Activated T-helper 1 cell treated with anti-CD3 and anti-CD28 coated beads, Interleukin-12 subunit alpha, Interleukin-12 subunit beta, Interleukin-2, Interleukin-4 antibody, amounts not matched to agents 30 ng/mL and 10 ng/mL and 1 ng/mL, durations not matched to agents 14 hours and 24 hours and 36 hours (primary cell): Measurements from ENCODE around the gene KAT2B. TPM values are rescaled to one million over a fixed set of nuclear protein-coding genes. Genes with fewer than 3 reads are reported as not detected.
A peak's percentile ranks its signal among the peaks of the same experiment; 100 is the strongest.

Experiments
- DNase-seq: peaks from one replicate; pipeline ENCODE4 v3.0.0; 2021; ENCODE audit warnings: low spot score
- H3K27ac Mint-ChIP-seq: one replicate; pipeline ENCODE4 v1.8.0; 2021; ENCODE audit warnings: mild to moderate bottlenecking, mixed read lengths
- H3K27me3 Mint-ChIP-seq: one replicate; pipeline ENCODE4 v1.8.0; 2022; ENCODE audit warnings: mild to moderate bottlenecking, moderate library complexity, mixed read lengths; ENCODE audit not compliant: insufficient read depth
- H3K36me3 Mint-ChIP-seq: one replicate; pipeline ENCODE4 v1.8.0; 2021; ENCODE audit warnings: low read depth, mixed read lengths
- H3K4me1 Mint-ChIP-seq: one replicate; pipeline ENCODE4 v1.8.0; 2021; ENCODE audit warnings: low read depth, mixed read lengths
- H3K4me3 Mint-ChIP-seq: one replicate; pipeline ENCODE4 v1.8.0; 2021; ENCODE audit warnings: mild to moderate bottlenecking, moderate library complexity, mixed read lengths
- H3K9me3 Mint-ChIP-seq: one replicate; pipeline ENCODE4 v1.8.0; 2021; ENCODE audit warnings: mixed read lengths
- intact Hi-C: fragments of 100-400 bp; cut with micrococcal nuclease; formaldehyde crosslinking; loops from one replicate; pipeline ENCODE4 v1.15.1; 2024
- total RNA-seq: library from RNA; stranded (reverse); gene quantifications from 2 replicates; pipeline ENCODE4 v1.2.3, GENCODE V29; 2022

KAT2B gene
- total RNA-seq, 1 donor from 2014 or later, result 25.1 TPM

DNA sequence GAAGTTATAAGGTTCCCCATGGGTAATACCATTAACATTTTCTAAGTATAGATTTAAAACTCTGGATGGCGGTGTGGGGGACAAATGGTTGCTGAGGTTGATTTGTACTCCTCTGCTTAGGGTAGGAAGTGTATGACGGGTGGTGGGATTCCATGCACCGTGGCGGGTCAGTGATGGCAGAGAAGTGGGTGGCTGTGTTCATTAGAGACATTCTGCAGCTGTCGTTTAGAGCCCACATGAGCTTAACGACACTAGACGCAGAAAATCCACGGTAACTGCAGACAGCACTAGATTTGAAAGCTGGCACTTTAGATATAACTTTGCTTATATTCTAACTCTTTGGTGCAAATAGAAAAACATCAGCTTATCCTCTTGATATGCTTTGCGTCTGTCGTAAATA is 108.2 kb downstream of the KAT2B start:
- Mint-ChIP-seq H3K4me1 (no peaks in the 10 kb centered on the region), H3K36me3 (peaks cover 48% of the 10 kb centered on the region), H3K9me3 (peaks cover 2% of the 10 kb centered on the region), H3K27ac (no peak overlapping the region), H3K4me3 (no peak overlapping the region), H3K27me3 (no peaks in the 10 kb centered on the region)
- intact Hi-C loops, result no loop called here
- no peak for DNase-seq

DNA sequence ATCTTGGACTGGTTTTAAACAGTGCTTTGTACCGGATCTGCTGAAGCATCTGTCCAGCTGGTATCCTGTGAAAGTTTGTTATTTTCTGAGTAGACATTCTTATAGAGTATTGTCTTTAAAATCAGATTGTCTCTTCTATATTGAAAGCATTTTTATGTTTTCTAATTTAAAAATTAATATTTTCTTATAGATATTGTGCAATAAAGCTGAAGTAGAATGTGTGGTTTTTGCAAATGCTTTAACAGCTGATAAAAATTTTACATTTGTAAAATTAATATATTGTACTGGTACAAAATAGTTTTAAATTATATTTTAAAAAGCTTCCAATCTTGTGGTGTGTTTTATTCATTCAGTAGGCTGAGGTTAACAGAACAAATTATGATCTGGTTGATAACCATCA is 113.8 kb downstream of the KAT2B start:
- no peak overlapping the region for H3K4me3 Mint-ChIP-seq
- H3K27ac Mint-ChIP-seq, result no peak overlapping the region
- H3K27me3 Mint-ChIP-seq, result no peaks in the 10 kb centered on the region
- H3K9me3 Mint-ChIP-seq, result no peaks in the 10 kb centered on the region
- no peak for DNase-seq
- H3K4me1 Mint-ChIP-seq, result no peaks in the 10 kb centered on the region
- peaks cover 41% of the 10 kb centered on the region for H3K36me3 Mint-ChIP-seq
- intact Hi-C loops, result no loop called here

DNA sequence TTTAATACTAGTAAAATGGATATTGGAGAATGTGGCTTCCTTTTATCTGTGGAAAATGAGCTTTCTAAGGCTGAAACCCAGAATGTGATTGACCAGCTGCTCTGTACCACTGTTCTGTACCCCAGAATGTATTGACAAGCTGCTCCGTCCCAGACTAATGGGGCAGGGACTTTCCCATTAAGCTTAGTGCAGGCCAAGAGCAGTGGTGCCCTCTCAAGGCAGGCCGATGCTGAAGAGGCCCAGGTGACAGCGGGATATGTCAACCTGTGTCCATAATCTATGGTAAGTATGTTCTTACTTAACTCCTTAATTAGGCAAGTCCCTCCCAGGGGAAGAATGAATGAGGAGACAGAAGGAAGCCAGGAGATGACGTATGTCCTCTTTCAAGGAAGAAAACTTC is 114.7 kb downstream of the KAT2B start:
- no peak for DNase-seq
- H3K4me1 Mint-ChIP-seq, result peaks cover 5% of the 10 kb centered on the region
- H3K9me3 Mint-ChIP-seq, result no peaks in the 10 kb centered on the region
- H3K27me3 Mint-ChIP-seq, result no peaks in the 10 kb centered on the region
- peaks cover 41% of the 10 kb centered on the region for H3K36me3 Mint-ChIP-seq
- H3K4me3 Mint-ChIP-seq, result no peak overlapping the region
- intact Hi-C loops, result no loop called here
- H3K27ac Mint-ChIP-seq, result no peak overlapping the region

DNA sequence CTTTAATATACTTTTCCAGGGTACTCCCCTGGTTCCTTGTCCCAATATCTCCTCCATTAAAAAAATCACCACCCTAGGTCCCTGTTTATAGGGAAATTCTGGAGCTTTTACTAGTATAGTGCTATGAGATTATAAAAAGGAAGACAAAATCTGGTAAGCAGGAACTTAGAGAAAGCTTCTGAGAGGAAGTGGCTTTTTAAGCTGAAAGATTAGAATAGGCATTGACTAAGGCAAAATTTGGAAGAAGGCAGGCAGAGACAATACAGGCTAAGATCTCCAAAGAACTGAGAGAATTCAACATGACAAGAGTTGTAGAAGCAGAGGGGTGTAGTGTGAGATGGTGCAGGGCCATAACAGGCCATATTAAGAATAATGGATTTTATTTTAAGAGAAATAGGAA is 120.0 kb downstream of the KAT2B start:
- Mint-ChIP-seq H3K4me3 (no peak overlapping the region), H3K27ac (peak overlapping the region; percentile 70), H3K9me3 (no peaks in the 10 kb centered on the region), H3K27me3 (no peaks in the 10 kb centered on the region), H3K36me3 (peaks cover 28% of the 10 kb centered on the region), H3K4me1 (peaks cover 24% of the 10 kb centered on the region)
- DNase-seq, result no peak
- intact Hi-C loops, result no loop called here

DNA sequence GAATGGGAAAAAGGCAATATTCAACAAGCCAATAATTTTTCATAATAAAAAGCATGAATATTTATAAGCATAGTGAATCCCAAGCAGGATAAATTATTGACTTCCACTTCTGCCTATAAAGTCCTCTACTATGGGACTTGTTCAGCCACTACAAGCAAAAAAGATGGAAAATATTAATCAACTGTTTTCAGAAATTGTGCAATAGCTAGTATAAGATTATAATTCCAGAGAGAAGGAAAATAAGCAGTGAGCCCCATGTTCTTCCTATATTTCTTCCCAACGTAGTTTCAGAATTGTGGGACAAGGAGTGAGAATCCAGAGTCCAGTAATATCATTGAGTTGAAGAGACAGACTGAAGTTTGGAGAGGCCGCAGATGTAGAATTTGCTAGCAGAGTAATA is 121.5 kb downstream of the KAT2B start:
- H3K27ac Mint-ChIP-seq, result no peak overlapping the region
- no peaks in the 10 kb centered on the region for H3K27me3 Mint-ChIP-seq
- H3K4me3 Mint-ChIP-seq, result no peak overlapping the region
- no peak for DNase-seq
- peaks cover 31% of the 10 kb centered on the region for H3K4me1 Mint-ChIP-seq
- intact Hi-C loops, result no loop called here
- H3K36me3 Mint-ChIP-seq, result peaks cover 32% of the 10 kb centered on the region
- no peaks in the 10 kb centered on the region for H3K9me3 Mint-ChIP-seq

DNA sequence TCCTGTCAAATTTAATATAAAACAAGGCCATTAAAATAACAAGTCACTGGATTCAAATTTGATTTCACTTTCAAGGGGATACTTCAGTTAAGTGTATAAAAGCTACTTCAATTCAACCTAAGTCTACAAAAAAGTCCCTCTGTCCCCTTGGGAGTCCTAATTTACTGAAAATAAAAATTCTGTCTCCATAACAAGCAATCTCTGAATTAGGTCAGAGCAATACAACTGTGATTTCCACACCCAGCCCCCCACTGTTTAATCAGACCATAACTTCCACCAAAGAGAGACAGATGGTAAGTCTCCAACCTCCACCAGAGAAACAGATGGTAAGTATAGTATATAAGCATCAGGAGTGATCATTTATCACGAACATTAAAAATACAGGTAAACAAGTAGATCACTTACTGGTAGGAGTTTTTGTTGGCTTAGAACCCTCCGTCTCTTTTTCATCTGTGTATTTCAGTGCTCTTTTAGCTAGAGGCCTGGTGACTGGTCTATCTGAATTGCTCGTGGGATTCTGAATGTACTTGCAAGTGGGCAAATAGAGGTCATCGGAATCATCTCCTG is 133.7 kb downstream of the KAT2B start:
- H3K27me3 Mint-ChIP-seq, result no peaks in the 10 kb centered on the region
- H3K4me3 Mint-ChIP-seq, result no peak overlapping the region
- H3K4me1 Mint-ChIP-seq, result peaks cover 26% of the 10 kb centered on the region
- H3K36me3 Mint-ChIP-seq, result peaks cover 41% of the 10 kb centered on the region
- no peak overlapping the region for H3K27ac Mint-ChIP-seq
- no peak for DNase-seq
- no peaks in the 10 kb centered on the region for H3K9me3 Mint-ChIP-seq
- intact Hi-C loops, result no loop called here

DNA sequence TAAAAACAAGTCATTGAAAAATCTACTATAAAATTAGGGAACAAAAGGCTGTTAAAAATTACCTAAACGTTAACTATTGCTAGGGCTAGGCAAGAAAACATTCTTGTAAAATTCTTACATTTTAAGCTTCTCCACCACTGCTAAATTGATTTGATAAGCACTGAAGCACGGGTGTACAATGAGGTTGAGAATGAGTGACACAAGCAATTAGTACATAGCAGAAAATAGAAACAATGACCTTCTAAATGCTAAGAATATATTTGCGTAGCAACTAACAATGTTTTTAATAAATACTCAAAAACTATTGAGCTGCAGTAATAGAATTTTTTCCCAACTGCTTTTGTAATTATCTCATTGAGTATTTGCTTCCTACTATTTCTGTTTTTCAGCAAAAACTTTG is 141.0 kb downstream of the KAT2B start:
- intact Hi-C loops, result loop anchor here (10.0 kb wide), 1 partner anchor 1436 kb away; no protein-coding TSS in a partner anchor
- no peaks in the 10 kb centered on the region for H3K9me3 Mint-ChIP-seq
- H3K36me3 Mint-ChIP-seq, result peaks cover 36% of the 10 kb centered on the region
- no peak for DNase-seq
- H3K4me3 Mint-ChIP-seq, result no peak overlapping the region
- no peaks in the 10 kb centered on the region for H3K27me3 Mint-ChIP-seq
- peaks cover 19% of the 10 kb centered on the region for H3K4me1 Mint-ChIP-seq
- no peak overlapping the region for H3K27ac Mint-ChIP-seq

DNA sequence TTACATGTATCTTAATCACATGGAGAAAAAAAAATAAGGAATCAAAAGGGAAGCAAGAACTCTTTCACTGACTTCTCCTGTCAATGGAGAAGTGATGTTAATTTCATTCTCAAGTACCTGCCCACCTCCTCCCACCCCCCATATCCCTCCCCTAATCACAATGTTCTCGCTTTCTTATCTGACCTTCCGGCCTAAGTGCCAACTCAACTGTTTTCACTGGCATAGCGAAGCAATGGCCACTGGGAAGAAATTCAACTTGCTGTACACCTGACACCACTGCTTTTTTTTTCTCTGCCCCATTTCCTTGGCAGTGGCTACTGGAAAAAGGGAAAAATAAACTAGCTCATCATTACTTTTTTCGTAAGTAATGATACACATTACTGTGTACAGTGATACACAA is 142.0 kb downstream of the KAT2B start:
- no peak for DNase-seq

DNA sequence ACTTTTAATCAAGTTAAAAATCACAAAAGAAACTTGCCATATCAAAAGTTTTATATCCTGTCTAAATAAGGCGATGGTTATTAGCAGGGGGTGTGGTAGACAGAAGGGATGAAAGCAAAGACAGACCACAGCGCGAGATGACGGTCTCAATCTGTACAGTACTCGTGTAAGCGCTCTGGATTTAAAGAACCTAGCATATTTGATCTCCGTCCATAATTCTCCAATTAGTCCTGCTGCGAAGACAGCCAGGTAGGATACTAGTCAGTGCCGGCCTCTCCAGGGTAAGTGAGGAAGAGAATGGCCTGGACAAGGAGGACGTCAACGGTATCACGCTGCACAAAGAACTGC is 145.1 kb downstream of the KAT2B start:
- H3K4me3 Mint-ChIP-seq, result no peak overlapping the region
- no peaks in the 10 kb centered on the region for H3K9me3 Mint-ChIP-seq
- DNase-seq, result peak; percentile 11
- intact Hi-C loops, result loop anchor here (10.0 kb wide), 1 partner anchor 1441 kb away; no protein-coding TSS in a partner anchor
- peaks cover 3% of the 10 kb centered on the region for H3K4me1 Mint-ChIP-seq
- H3K27me3 Mint-ChIP-seq, result no peaks in the 10 kb centered on the region
- H3K27ac Mint-ChIP-seq, result no peak overlapping the region
- H3K36me3 Mint-ChIP-seq, result peaks cover 16% of the 10 kb centered on the region

More for the DNA sequence above, 142.0 kb downstream of the KAT2B start:
- peaks cover 36% of the 10 kb centered on the region for H3K36me3 Mint-ChIP-seq
- H3K9me3 Mint-ChIP-seq, result no peaks in the 10 kb centered on the region
- intact Hi-C loops, result loop anchor here (10.0 kb wide), 1 partner anchor 1437 kb away; no protein-coding TSS in a partner anchor
- H3K27ac Mint-ChIP-seq, result no peak overlapping the region
- H3K27me3 Mint-ChIP-seq, result no peaks in the 10 kb centered on the region
- no peak overlapping the region for H3K4me3 Mint-ChIP-seq
- H3K4me1 Mint-ChIP-seq, result peaks cover 19% of the 10 kb centered on the region

DNA sequence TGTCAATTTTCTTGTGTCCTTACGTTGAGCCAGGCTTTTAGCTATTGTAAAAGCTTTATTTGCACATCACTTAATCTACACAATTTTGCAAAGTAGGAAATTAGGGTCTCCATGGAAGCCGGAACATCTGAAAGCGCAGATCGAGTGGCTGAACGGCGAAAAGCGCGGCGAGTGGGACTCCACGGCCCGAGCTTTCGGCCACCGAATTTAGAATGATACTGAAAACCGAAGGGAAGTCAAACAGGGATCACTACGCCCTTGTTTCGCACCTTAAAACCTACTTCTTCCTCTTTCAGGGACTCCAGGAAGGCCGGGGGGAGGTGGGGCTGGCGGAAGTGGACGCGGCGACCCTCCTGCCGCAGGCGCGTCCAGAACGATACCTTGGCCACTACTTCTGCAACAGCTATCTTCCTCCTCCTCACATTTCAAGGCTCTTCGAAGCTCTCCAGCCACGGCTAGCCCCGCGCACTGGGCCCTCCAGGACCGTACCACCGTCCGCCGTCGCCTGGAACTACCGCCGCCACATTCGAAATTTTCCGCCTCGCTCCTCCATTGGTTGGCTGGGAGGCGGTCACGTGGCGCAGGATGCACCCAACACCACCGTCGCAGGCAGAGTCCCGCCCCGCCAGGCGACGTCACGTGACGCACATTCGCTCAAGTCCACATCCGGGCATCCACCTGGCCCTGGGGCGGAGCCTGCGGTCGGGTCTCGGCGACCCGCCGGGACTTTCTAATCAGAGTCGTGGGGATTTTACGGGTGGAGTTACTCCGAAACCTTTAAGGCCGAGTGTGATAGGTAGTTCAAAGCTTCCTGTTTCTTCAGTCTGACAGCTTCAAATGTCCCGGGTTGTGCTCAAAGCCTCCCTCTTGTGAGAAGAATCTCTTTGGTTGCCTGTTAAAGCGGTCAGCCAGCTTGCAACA is 145.7 kb downstream of the KAT2B start, which contains the start of gene SGO1:
Gene SGO1, minus strand, starts transcription at position 528 of the 921 bp plus-strand sequence. CDS start 2,179 bp downstream, outside the sequence.
- H3K36me3 Mint-ChIP-seq, result peaks cover 13% of the 10 kb centered on the region
- no peak within 1 kb of the TSS for H3K27ac Mint-ChIP-seq
- DNase-seq, result peak; percentile 100
- H3K9me3 Mint-ChIP-seq, result no peaks in the 10 kb centered on the region
- H3K4me1 Mint-ChIP-seq, result no peaks in the 10 kb centered on the region
- H3K4me3 Mint-ChIP-seq, result no peak within 1 kb of the TSS
- H3K27me3 Mint-ChIP-seq, result no peaks in the 10 kb centered on the region
- intact Hi-C loops, result loop anchor here (1.0 to 10.0 kb wide), 7 partner anchors 82 to 1441 kb away; partner anchors contain the start of gene RAB5A

DNA sequence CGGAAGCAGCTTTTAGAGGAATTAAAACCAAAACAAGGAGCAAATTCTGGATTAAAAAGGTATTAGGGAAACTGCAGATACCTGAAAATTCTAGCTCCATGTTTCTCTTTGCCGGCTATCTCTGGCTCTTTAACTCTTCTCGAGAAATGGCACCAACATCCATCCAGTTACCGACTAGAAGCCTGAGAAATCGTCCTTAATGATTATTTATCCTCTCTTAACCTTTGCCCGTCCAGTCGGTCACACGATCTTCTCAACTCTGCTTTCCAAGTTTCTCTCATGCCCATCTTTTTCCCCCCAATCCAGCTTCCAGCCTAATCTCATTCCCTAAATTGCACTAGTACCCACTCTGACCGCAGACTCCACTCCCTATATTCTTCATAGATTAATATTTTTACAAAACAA is 146.4 kb downstream of the KAT2B start:
- H3K4me1 Mint-ChIP-seq, result no peaks in the 10 kb centered on the region
- intact Hi-C loops, result loop anchor here (1.0 to 10.0 kb wide), 7 partner anchors 82 to 1442 kb away; partner anchors contain the start of gene RAB5A
- peaks cover 12% of the 10 kb centered on the region for H3K36me3 Mint-ChIP-seq
- DNase-seq, result no peak
- no peaks in the 10 kb centered on the region for H3K9me3 Mint-ChIP-seq
- no peaks in the 10 kb centered on the region for H3K27me3 Mint-ChIP-seq
- H3K27ac Mint-ChIP-seq, result no peak overlapping the region
- no peak overlapping the region for H3K4me3 Mint-ChIP-seq

DNA sequence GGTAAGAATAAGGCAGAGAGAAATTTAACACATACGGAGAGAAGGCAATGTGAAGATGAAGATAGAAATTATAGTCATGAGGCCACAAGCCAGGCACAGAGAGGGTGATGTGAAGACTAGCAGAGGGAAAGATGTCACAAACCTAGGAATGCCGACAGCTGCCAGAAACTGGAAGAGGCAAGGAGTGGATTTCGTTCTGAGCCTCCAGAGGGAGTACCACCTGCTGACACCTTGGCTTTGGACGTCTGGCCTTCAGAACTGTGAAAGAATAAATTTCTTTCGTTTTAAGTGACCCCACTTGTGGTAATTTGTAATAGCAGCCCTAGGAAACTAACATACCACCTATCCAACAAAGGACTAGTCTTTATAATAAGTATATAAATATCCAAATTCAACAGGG is 150.7 kb downstream of the KAT2B start:
- Mint-ChIP-seq H3K4me3 (no peak overlapping the region), H3K27ac (no peak overlapping the region), H3K4me1 (no peaks in the 10 kb centered on the region), H3K27me3 (peaks cover 2% of the 10 kb centered on the region), H3K9me3 (no peaks in the 10 kb centered on the region), H3K36me3 (no peaks in the 10 kb centered on the region)
- intact Hi-C loops, result no loop called here
- no peak for DNase-seq

DNA sequence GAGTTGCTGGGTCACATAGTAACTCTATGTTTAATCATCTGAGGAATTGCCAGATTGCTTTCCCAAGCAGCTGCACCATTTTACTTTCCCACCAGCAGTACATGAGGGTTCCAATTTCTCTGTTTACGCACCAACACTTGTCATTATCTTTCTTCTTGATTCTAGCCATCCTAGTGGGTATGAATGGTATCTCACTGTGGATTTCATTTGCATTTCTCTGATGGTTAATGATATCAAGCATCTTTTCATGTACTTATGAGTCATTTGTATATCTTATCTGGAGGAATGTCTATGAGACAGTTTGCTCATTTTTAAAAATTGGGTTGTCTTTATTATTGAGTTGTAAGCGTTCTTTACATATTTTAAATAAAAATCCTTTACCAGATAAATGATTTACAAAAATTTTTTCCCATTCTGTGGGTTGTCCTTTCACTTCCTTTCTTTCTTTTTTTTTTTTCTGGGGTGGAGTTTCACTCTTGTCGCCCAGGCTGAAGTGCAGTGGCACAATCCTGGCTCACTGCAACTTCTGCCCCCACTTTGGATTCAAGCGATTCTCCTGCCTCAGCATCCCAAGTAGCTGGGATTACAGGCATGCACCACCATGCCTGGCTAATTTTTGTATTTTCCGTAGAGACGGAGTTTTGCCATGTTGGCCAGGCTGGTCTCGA is 154.7 kb downstream of the KAT2B start:
- Mint-ChIP-seq H3K4me1 (peaks cover 6% of the 10 kb centered on the region), H3K36me3 (no peaks in the 10 kb centered on the region), H3K27me3 (peaks cover 2% of the 10 kb centered on the region), H3K9me3 (no peaks in the 10 kb centered on the region), H3K27ac (no peak overlapping the region), H3K4me3 (no peak overlapping the region)
- intact Hi-C loops, result no loop called here
- DNase-seq, result no peak
